Uterus (tissue), 4 donors: Measurements from ENCODE around the gene UXT. TPM values are rescaled to one million over a fixed set of nuclear protein-coding genes. Genes with fewer than 3 reads are reported as not detected.

Experiments used
- DNase-seq, 2 donors: peaks; one replicate each; pipeline ENCODE4 v3.0.0-alpha.2; 2019 to 2020
- H3K27ac ChIP-seq, 2 donors: fragments of 200-600 bp; sonication (generic); 1 replicate in 1 of 2; 2 replicates in 1 of 2; pipeline ENCODE4 v1.5.1; 2016 to 2018
- H3K27me3 ChIP-seq, 2 donors: fragments of 200-600 bp; sonication (generic); one replicate each; pipeline ENCODE4 v1.5.1; 2018 to 2019; ENCODE audit warnings: control low read depth in 1 of 2
- H3K36me3 ChIP-seq, 2 donors: fragments of 200-600 bp; sonication (generic); one replicate each; pipeline ENCODE4 v1.5.1; 2019; ENCODE audit warnings: control low read depth in 1 of 2
- H3K4me1 ChIP-seq, 2 donors: fragments of 200-600 bp; sonication (generic); one replicate each; pipeline ENCODE4 v1.5.1; 2018 to 2019; ENCODE audit warnings: control low read depth in 1 of 2
- H3K4me3 ChIP-seq, 2 donors: fragments of 200-600 bp; sonication (generic); 1 replicate in 1 of 2; 2 replicates in 1 of 2; pipeline ENCODE4 v1.5.1; 2018 to 2019; ENCODE audit warnings: mild to moderate bottlenecking in 1 of 2
- H3K9me3 ChIP-seq, 2 donors: fragments of 200-600 bp; sonication (generic); one replicate each; pipeline ENCODE4 v1.5.1; 2019; ENCODE audit warnings: control low read depth in 1 of 2
- POLR2A ChIP-seq, 2 donors: fragments of 450-650 bp; IDR thresholded peaks; one replicate each; pipeline ENCODE4 v1.6.1; 2016; ENCODE audit warnings: antibody characterized with exemption in 2 of 2, mild to moderate bottlenecking in 1 of 2, moderate library complexity in 1 of 2
- intact Hi-C: fragments of 100-400 bp; cut with DNase I; formaldehyde crosslinking; loops from one replicate; pipeline ENCODE4 v1.15.1; 2023; ENCODE audit warnings: low total_unique reads
- total RNA-seq, 4 donors: library from RNA; depleted of rRNA in 3 of 4; stranded (reverse); fragments of >200 nt in 3 of 4; gene quantifications; one replicate each; pipeline versions ENCODE4 v1.1.0 to v1.2.4, GENCODE V29; 2014 to 2023
- TF ChIP-seq, protein P1 (sequence below), 4 experiments: fragments of 200-600 bp in 2 of 4; fragments of 450-650 bp in 2 of 4; sonication (generic) in 2 of 4; IDR thresholded peaks; one replicate each; pipeline ENCODE4 v1.5.1; 2016 to 2019; ENCODE audit warnings: antibody characterized with exemption in 4 of 4, mild to moderate bottlenecking in 2 of 4, moderate library complexity in 1 of 4
- donor health status: DM: yes; HTN: yes; CAD: no.

UXT gene
- total RNA-seq, 4 donors from 2014 or later: 58.2 to 900 (median 216) TPM

DNA sequence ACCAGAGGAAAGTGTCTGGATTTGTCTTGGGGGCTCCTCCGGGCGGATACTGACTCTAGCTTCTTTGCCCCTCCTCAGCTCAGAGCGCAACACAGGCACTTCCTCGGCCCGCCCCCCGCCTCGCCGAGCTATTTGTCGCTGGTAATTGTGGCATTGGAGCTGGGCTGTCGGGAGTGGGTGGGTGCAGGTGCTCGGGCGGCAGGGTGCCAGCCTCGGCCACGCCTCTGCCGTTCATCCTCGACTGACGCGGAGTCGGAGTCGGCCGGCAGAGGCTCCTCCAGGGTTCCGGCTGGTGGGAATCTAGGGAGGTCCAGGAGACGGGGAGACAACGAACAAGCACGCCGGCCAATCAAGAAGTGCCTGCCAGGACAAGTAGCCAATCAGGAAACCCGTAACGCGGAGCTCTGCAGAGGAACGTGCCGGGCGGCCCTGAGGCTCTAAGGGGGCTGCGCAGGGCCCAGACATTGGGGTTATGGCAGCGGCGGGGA, 35.4 kb downstream of the UXT start:
- Histone ChIP-seq H3K4me3 (peak overlapping the region in 1 of 2 donors; percentile 9), H3K4me1 (no peaks in the 10 kb centered on the region), H3K27me3 (no peaks in the 10 kb centered on the region), H3K36me3 (no peaks in the 10 kb centered on the region), H3K27ac (no peak overlapping the region), H3K9me3 (no peaks in the 10 kb centered on the region)
- TF ChIP-seq, protein P1, sequence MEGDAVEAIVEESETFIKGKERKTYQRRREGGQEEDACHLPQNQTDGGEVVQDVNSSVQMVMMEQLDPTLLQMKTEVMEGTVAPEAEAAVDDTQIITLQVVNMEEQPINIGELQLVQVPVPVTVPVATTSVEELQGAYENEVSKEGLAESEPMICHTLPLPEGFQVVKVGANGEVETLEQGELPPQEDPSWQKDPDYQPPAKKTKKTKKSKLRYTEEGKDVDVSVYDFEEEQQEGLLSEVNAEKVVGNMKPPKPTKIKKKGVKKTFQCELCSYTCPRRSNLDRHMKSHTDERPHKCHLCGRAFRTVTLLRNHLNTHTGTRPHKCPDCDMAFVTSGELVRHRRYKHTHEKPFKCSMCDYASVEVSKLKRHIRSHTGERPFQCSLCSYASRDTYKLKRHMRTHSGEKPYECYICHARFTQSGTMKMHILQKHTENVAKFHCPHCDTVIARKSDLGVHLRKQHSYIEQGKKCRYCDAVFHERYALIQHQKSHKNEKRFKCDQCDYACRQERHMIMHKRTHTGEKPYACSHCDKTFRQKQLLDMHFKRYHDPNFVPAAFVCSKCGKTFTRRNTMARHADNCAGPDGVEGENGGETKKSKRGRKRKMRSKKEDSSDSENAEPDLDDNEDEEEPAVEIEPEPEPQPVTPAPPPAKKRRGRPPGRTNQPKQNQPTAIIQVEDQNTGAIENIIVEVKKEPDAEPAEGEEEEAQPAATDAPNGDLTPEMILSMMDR (IDR thresholded peaks at IDR 0.05): no peak
- TF ChIP-seq POLR2A (IDR thresholded peaks at IDR 0.05): no peak
- intact Hi-C loops: no loop called here
- no peak for DNase-seq

DNA sequence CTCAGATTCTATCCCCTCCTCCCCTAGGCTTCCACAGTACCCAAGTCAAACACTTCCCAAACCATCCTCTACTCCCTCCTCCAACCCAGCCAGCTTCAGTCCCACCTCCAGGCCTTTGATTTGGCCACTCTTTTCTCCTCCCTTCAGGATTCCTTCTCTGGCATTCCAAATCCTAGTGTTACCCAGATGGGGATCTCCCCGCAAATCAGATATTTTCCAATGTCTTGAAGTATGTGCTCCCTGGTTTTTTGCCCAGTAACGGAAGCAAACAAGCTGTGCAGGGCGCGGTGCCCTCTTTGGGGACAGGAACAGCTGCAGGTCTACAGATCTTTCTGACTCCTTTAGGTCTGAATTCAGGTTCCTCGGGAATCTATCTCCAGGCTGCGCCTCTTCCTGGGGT, 37.1 kb downstream of the UXT start:
- Histone ChIP-seq H3K4me3 (no peak overlapping the region), H3K27ac (no peak overlapping the region), H3K36me3 (no peaks in the 10 kb centered on the region), H3K4me1 (no peaks in the 10 kb centered on the region), H3K27me3 (no peaks in the 10 kb centered on the region), H3K9me3 (no peaks in the 10 kb centered on the region)
- intact Hi-C loops: no loop called here
- TF ChIP-seq, protein P1 (IDR thresholded peaks at IDR 0.05): no peak
- no peak for TF ChIP-seq POLR2A (IDR thresholded peaks at IDR 0.05)
- no peak for DNase-seq

DNA sequence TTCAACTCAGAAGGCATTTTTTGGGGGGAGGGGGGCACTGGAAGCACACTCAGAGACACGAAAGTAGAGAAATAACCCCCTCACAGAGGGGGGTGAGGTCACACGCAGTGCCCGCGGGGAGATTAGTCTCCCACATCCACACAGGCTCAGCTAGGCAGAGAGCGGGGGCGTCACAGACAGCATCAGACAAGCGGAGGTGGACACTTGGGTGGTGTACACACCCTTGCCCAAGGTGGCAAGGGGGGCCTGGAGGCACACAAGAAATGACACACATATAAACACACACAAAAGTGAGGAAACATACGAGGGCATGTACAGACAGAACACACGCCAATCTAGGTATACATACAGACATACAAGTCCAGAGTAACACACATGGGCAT, 38.7 kb downstream of the UXT start:
- no peak overlapping the region for H3K27ac ChIP-seq
- DNase-seq: no peak
- no peaks in the 10 kb centered on the region for H3K36me3 ChIP-seq
- no peak overlapping the region for H3K4me3 ChIP-seq
- H3K27me3 ChIP-seq: no peaks in the 10 kb centered on the region
- intact Hi-C loops: no loop called here
- no peaks in the 10 kb centered on the region for H3K9me3 ChIP-seq
- TF ChIP-seq, protein P1 (IDR thresholded peaks at IDR 0.05): no peak
- no peak for TF ChIP-seq POLR2A (IDR thresholded peaks at IDR 0.05)
- H3K4me1 ChIP-seq: no peaks in the 10 kb centered on the region

DNA sequence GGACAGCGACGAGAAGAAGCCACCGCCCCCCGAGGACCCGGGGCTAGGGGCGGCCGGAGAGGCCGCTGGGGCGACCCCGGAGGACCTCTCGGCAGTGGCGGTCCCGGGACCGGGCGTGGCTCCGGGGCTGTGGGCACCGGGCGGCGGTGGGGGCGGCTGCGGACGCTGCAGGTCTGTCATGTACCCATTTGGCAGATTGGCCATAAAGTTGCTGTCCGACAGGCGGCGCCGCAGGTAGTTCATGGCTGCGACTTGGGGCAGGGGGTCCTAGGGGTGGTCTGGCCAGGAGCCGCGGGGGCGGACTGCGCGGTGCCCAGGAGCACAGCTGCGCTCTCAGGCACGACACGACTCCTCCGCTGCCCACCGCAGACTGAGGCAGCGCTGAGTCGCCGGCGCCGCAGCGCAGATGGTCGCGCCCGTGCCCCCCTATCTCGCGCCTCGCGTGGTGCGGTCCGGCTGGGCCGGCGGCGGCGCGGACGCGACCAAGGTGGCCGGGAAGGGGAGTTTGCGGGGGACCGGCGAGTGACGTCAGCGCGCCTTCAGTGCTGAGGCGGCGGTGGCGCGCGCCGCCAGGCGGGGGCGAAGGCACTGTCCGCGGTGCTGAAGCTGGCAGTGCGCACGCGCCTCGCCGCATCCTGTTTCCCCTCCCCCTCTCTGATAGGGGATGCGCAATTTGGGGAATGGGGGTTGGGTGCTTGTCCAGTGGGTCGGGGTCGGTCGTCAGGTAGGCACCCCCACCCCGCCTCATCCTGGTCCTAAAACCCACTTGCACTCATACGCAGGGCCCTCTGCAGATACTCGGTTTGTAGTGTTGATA, 39.3 kb downstream of the UXT start, which contains the start of gene SYN1:
SYN1 (minus strand) TSS at position 372 of the 817 bp plus-strand sequence; CDS start at position 243, 129 bp downstream.
- Histone ChIP-seq H3K27ac (no peak within 1 kb of the TSS), H3K36me3 (no peaks in the 10 kb centered on the region), H3K4me3 (no peak within 1 kb of the TSS), H3K4me1 (no peaks in the 10 kb centered on the region), H3K27me3 (no peaks in the 10 kb centered on the region), H3K9me3 (no peaks in the 10 kb centered on the region)
- peak; percentile 69 to 79 for DNase-seq
- intact Hi-C loops: no loop called here
- TF ChIP-seq, protein P1 (IDR thresholded peaks at IDR 0.05): peak in 3 of 4 experiments; percentile 37 to 59 (median 50)
- TF ChIP-seq POLR2A (IDR thresholded peaks at IDR 0.05): no peak

DNA sequence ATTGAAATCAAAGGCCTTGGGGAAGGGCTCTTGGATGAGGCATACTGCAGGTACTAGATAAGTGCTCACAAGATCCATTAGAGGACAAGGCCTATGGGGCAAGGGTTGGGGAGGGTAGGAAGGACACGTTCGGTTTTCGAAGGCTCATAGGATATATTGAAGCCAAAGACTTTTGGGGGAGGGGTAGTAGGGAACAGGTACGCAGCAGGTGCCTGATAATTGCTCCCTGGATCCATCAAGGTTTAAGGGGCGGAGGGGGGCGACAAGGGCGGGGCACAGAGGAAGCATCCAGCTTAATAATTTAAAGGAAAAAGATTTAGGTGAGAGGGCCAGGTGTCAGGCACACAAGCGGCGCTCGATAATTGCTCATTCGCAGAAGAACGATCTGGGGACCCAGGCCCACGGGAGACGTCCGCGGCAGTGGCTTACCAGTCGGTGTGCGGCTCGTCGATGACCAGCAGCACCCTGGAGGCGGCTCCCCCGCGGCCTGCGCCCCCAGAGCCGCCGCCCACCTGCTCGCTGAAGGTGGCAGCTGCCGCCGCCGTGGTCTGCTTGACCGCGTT, 40.0 kb downstream of the UXT start:
- no peak overlapping the region for H3K27ac ChIP-seq
- DNase-seq: no peak
- H3K36me3 ChIP-seq: no peaks in the 10 kb centered on the region
- no peak for TF ChIP-seq POLR2A (IDR thresholded peaks at IDR 0.05)
- TF ChIP-seq, protein P1 (IDR thresholded peaks at IDR 0.05): no peak
- no peaks in the 10 kb centered on the region for H3K27me3 ChIP-seq
- H3K4me1 ChIP-seq: no peaks in the 10 kb centered on the region
- H3K9me3 ChIP-seq: no peaks in the 10 kb centered on the region
- intact Hi-C loops: no loop called here
- no peak overlapping the region for H3K4me3 ChIP-seq
